AG04450 (cell line): ENCODE results near the gene SEMA7A. TPM values are rescaled to one million over a fixed set of nuclear protein-coding genes. Genes with fewer than 3 reads are reported as not detected.

Experiments
- CTCF ChIA-PET: fragments of 300-600, 350-600 bp; formaldehyde crosslinking; extraction: SDS; loops from one replicate; lab custom pipeline; 2022; ENCODE audit warnings: antibody characterized with exemption, inconsistent platforms; lab: Charles Lee
- POLR2A ChIA-PET: fragments of 350-600 bp; formaldehyde crosslinking; extraction: SDS; loops from one replicate; lab custom pipeline; 2021; ENCODE audit warnings: antibody characterized with exemption, inconsistent platforms; lab: Yijun Ruan, JAX
- DNase-seq: peaks from one replicate; pipeline ENCODE4 v3.0.0-alpha.2; 2011; ENCODE audit warnings: low read depth, low spot score
- H3K27ac ChIP-seq: one replicate; pipeline ENCODE4 v1.5.1; 2012; ENCODE audit warnings: low read depth, low read length, control low read depth
- H3K27me3 ChIP-seq: one replicate; pipeline ENCODE4 v1.6.0; 2012; ENCODE audit warnings: low read length; ENCODE audit not compliant: control insufficient read depth, insufficient read depth
- H3K4me3 ChIP-seq: 2 replicates; pipeline ENCODE4 v1.5.1; 2011; ENCODE audit warnings: mild to moderate bottlenecking, low read depth, low read length, control low read depth
- H3K9me3 ChIP-seq: 2 replicates; pipeline ENCODE4 v1.5.1; 2012; ENCODE audit warnings: low read length; ENCODE audit not compliant: control insufficient read depth, insufficient read depth
- polyA plus RNA-seq: library from polyadenylated mRNA; depleted of rRNA; stranded (reverse); fragments of >200 nt; gene quantifications from 2 replicates; pipeline ENCODE4 v1.2.3, GENCODE V29; 2011
- TF ChIP-seq, protein P1 (sequence below): IDR thresholded peaks from 2 replicates; pipeline ENCODE4 v1.5.1; 2011; ENCODE audit warnings: low read depth, low read length, control low read depth, inconsistent platforms

The SEMA7A gene
- polyA plus RNA-seq, 1 experiment = 7.5 TPM

DNA sequence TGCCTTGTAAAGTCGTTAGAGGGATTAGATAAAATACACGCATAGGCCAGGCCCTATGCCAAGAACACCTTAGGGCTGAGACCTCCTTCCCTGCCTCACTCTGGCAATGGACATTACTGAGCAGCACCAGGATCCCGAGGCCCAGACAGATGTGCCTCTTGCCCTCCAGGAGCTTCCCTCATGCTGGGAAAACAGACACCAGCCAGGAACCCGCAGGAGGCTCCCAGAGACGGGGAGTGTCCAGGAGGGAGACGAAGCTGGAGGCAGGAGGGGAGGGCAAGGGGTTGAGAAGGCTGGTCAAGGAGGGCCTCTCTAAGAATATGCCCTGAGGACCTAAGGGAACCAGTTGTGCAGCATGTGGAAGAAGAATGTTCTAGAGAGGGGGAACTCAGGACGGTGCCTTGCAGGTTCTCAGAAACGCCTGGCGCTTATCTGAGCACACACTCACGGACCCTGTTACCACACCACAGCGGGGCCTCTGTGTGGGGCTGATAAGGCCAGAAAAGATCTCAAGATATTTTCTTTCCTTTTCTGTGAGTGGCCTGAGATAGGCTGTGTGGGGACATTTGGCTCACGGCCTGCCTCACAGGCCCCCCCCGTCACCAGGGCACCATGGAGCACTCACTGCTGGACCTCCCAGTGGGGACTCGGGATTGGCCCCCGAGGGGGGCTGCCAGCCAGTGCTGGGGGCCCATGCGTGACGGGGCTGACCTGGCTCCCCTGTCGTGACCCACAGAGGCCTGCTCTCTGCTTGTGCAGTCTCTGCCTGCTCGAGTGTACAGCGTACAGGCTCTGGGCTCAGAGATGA, 44.3 kb downstream of the SEMA7A start:
- no peak for DNase-seq
- Histone ChIP-seq H3K4me3 (no peak overlapping the region), H3K9me3 (no peaks in the 10 kb centered on the region), H3K27ac (no peak overlapping the region), H3K27me3 (no peaks in the 10 kb centered on the region)
- CTCF ChIA-PET = interaction anchor here (0.6 to 1.1 kb wide), 5 partner anchors 15 to 303 kb away, joined by 3 to 6 read pairs (median 3); partner anchors contain the start of gene SEMA7A
- POLR2A ChIA-PET = no interaction called here
- TF ChIP-seq, protein P1, sequence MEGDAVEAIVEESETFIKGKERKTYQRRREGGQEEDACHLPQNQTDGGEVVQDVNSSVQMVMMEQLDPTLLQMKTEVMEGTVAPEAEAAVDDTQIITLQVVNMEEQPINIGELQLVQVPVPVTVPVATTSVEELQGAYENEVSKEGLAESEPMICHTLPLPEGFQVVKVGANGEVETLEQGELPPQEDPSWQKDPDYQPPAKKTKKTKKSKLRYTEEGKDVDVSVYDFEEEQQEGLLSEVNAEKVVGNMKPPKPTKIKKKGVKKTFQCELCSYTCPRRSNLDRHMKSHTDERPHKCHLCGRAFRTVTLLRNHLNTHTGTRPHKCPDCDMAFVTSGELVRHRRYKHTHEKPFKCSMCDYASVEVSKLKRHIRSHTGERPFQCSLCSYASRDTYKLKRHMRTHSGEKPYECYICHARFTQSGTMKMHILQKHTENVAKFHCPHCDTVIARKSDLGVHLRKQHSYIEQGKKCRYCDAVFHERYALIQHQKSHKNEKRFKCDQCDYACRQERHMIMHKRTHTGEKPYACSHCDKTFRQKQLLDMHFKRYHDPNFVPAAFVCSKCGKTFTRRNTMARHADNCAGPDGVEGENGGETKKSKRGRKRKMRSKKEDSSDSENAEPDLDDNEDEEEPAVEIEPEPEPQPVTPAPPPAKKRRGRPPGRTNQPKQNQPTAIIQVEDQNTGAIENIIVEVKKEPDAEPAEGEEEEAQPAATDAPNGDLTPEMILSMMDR = no peak

DNA sequence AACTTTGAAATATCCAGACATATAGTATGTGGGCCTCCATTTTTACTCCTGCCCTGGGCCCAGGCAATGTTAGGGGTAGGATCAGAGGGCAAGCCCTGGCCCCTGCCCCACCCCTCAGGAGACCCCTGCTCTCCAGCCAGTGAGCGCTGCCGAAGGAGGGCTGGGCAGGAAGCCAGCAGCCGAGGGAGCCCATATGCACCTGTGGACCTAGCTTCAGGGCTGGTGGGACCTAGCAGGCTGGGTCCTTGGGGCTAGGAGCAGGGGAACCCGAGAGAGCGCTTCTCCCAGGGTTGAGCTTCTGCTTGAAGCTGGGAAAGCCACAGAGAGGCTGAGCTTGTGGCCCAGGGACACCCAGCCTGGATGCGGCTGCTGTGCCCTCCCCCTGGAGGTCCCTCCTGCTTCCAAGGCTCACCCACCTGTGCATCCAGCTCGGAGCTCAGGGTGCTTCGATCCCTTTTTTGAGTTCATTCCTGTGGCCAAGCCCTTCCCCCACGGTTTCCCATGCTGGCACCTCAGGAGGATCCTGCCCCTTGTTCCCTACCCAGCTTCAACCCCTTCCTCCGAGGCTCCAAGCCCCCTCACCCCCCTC, 45.3 kb downstream of the SEMA7A start:
- H3K9me3 ChIP-seq = no peaks in the 10 kb centered on the region
- ChIA-PET CTCF (interaction anchor here (0.6 to 1.1 kb wide), 3 partner anchors 46 to 304 kb away, joined by 3 to 4 read pairs (median 3); partner anchors contain the start of gene SEMA7A), POLR2A (interaction anchor here (1.0 kb wide), 1 partner anchor 19 kb away, joined by 3 read pairs; no protein-coding TSS in a partner anchor)
- no peak overlapping the region for H3K27ac ChIP-seq
- no peak overlapping the region for H3K4me3 ChIP-seq
- no peaks in the 10 kb centered on the region for H3K27me3 ChIP-seq
- TF ChIP-seq, protein P1 = no peak
- no peak for DNase-seq

DNA sequence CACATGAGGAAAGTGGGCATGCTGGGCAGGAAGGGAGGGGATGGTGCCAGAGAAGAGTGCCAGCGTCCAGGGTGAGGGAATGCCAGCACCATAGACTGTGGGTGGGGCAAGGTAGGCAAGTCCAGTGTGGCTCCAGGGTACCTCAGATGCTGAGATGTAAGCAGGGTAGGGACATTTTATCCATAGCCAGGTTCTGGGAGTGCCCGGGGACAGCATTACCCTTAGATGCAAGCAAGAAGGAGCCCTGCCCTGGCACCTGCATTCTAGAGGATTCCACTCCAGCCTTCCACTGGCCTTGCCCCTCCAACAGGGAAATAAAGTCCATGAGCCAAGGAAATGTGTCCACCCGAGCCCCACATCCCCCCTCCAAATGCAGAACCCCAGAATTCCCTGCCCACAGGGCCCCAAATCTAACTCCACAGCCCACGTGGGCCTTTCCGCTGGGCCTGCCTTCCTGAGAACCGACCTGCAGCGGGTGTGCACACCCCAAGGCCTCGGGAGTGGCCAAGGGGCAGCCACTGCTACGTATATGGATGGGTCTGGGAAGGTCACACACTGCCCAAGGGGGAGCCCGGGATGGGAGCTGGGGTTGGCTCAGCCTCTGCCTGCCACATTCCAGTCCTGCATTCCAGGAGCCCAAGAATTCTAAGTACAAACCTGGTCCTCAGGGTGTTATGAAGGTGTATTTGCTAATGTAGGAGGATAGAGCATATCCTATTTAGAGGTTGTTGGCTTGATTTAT, 46.0 kb downstream of the SEMA7A start:
- no peak overlapping the region for H3K27ac ChIP-seq
- ChIA-PET POLR2A (interaction anchor here (1.0 kb wide), 1 partner anchor 20 kb away, joined by 3 read pairs; no protein-coding TSS in a partner anchor), CTCF (interaction anchor here (1.1 kb wide), 1 partner anchor 51 kb away, joined by 3 read pairs; no protein-coding TSS in a partner anchor)
- H3K9me3 ChIP-seq = no peaks in the 10 kb centered on the region
- H3K4me3 ChIP-seq = no peak overlapping the region
- no peak for DNase-seq
- H3K27me3 ChIP-seq = no peaks in the 10 kb centered on the region
- TF ChIP-seq, protein P1 = no peak

DNA sequence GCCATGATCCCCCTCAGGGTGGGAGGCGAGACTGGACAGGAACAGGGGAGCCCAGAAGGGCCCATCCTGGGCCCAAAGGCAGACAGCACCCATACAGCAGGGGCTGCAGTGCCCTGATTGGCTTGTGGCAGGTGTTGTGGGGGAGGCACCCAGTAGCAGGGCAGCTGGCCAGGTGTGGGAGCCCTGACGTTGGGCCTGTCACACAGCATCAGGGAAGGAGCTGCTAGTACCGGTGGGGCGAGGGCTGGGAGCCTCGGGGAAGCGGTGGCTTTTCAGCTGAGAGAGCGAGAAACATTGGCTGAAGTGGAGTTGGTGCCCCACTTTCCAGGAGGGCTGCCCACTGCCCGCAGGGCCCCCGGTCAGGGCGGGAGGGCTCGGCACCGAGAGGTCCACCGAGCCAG, 46.6 kb downstream of the SEMA7A start:
- TF ChIP-seq, protein P1 = no peak
- CTCF ChIA-PET = no interaction called here
- POLR2A ChIA-PET = no interaction called here
- no peak overlapping the region for H3K27ac ChIP-seq
- H3K4me3 ChIP-seq = no peak overlapping the region
- no peaks in the 10 kb centered on the region for H3K27me3 ChIP-seq
- H3K9me3 ChIP-seq = no peaks in the 10 kb centered on the region
- DNase-seq = no peak
